ENCODE results near the gene FREM2.

DNA sequence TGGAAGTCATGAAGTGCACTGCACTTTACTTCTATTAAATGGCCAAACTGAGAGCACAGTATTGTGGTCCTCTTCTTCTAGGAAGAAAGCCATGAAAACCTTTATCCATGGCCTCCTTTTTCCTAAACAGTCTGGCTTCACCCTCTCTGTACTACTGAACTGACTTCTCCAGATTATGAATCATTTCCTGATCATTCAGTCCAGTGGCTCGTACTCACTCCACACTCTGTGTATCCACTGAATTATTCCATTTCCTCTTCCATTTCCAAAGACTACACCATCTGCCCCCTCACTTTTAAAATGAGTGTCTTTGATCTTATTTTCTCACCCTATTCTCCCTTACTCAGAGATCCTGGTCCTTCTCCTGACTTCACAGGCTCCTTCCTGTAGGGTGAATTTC, 29.7 kb upstream of the FREM2 start:
- no peak for TF ChIP-seq CTCF (IDR thresholded peaks at IDR 0.05)
- TF ChIP-seq POLR2A (IDR thresholded peaks at IDR 0.05), result no peak

All from upper lobe of left lung (tissue), 4 donors.